ENCODE measurements around the gene COL15A1.

Gene COL15A1

DNA sequence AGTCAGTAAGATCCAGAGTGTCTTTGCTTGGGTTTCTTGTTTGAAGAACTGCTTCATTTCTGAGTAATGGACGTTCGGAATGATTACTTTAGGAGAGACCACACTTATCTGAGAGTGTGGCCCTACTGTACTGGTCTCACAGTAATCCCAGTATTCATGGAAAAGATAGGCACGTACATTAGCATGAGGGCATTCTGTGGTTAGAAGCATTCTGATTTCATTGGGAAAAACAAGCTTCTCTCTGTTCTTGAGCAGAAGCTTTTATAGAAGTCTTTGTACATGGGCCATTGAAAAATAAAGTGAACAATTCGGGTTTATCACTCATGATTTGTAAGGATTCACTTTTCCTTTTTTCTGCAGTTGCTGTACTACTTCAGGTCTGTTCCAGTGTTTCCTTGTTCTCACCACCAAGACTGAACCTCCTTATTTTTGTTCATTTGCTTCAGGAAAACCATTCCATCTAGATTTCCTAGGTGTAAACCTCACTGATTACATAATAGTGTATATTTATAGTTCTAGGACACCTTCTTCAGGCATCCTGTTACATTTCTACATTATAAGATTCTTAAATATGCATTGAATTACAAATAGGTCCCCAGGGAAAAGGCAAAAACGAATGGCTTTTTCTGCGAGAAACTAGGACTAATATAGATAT lies 171.3 kb downstream of the COL15A1 start:
- Histone ChIP-seq H3K9me2 (replicated peaks; ENCODE audit: control insufficient read depth, low read length) (no peaks in the 10 kb centered on the region), H3K4me3 (ENCODE audit: low read length) (no peak overlapping the region), H4K20me1 (ENCODE audit: control insufficient read depth, insufficient read depth, low read depth, low read length) (no peaks in the 10 kb centered on the region), H3K4me1 (ENCODE audit: control insufficient read depth, low read length) (peaks cover 98% of the 10 kb centered on the region), H3K27me3 (ENCODE audit: control insufficient read depth, low read length) (no peaks in the 10 kb centered on the region), H3K36me3 (ENCODE audit: control insufficient read depth, low read length) (peaks cover 59% of the 10 kb centered on the region), H3K4me2 (ENCODE audit: low read length) (peak overlapping the region; percentile 53), H3K27ac (ENCODE audit: low read depth, low read length) (no peak overlapping the region), H3F3A (ENCODE audit: control insufficient read depth, insufficient read depth) (peaks cover 23% of the 10 kb centered on the region), H3K9me3 (ENCODE audit: control insufficient read depth, insufficient read depth, low read length) (no peaks in the 10 kb centered on the region), H3K79me2 (ENCODE audit: control insufficient read depth, low read length) (peaks cover 100% of the 10 kb centered on the region)
- TF ChIP-seq, protein P1, sequence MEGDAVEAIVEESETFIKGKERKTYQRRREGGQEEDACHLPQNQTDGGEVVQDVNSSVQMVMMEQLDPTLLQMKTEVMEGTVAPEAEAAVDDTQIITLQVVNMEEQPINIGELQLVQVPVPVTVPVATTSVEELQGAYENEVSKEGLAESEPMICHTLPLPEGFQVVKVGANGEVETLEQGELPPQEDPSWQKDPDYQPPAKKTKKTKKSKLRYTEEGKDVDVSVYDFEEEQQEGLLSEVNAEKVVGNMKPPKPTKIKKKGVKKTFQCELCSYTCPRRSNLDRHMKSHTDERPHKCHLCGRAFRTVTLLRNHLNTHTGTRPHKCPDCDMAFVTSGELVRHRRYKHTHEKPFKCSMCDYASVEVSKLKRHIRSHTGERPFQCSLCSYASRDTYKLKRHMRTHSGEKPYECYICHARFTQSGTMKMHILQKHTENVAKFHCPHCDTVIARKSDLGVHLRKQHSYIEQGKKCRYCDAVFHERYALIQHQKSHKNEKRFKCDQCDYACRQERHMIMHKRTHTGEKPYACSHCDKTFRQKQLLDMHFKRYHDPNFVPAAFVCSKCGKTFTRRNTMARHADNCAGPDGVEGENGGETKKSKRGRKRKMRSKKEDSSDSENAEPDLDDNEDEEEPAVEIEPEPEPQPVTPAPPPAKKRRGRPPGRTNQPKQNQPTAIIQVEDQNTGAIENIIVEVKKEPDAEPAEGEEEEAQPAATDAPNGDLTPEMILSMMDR (IDR thresholded peaks at IDR 0.05; ENCODE audit: low read depth, low read length, poor library complexity, severe bottlenecking), result no peak
- no peak for TF ChIP-seq EZH2phosphoT487 (IDR thresholded peaks at IDR 0.05; ENCODE audit: borderline replicate concordance, low read length)

DNA sequence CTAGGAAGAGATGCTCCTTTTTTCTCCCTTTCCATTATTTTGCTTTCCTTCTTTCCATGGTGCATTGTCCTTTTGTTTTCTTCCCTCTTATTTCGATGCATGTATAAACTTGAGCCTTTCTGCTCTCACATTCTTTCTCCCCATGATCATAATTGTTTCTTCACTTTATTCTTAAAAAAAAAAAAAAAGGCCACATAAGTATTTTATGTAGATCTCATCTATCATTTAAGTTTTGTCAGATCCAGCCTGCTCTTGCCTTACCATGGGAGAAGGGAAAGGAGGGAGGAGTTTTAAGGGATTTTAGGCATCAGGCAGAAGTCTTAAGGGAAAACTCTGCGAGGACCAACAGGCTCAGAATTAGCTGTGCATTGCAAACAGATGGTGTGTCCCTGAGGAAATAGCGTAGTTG lies 172.3 kb downstream of the COL15A1 start:
- Histone ChIP-seq H3K27ac (ENCODE audit: low read depth, low read length) (no peak overlapping the region), H3K9me3 (ENCODE audit: control insufficient read depth, insufficient read depth, low read length) (no peaks in the 10 kb centered on the region), H4K20me1 (ENCODE audit: control insufficient read depth, insufficient read depth, low read depth, low read length) (no peaks in the 10 kb centered on the region), H3K27me3 (ENCODE audit: control insufficient read depth, low read length) (no peaks in the 10 kb centered on the region), H3K4me2 (ENCODE audit: low read length) (0 out of 2 replicates have a peak overlapping the region, but pooled peaks have one; percentile 9), H3K4me3 (ENCODE audit: low read length) (no peak overlapping the region), H3F3A (ENCODE audit: control insufficient read depth, insufficient read depth) (peaks cover 29% of the 10 kb centered on the region), H3K36me3 (ENCODE audit: control insufficient read depth, low read length) (peaks cover 58% of the 10 kb centered on the region), H3K9me2 (replicated peaks; ENCODE audit: control insufficient read depth, low read length) (no peaks in the 10 kb centered on the region), H3K4me1 (ENCODE audit: control insufficient read depth, low read length) (peaks cover 98% of the 10 kb centered on the region), H3K79me2 (ENCODE audit: control insufficient read depth, low read length) (peaks cover 97% of the 10 kb centered on the region)
- TF ChIP-seq, protein P1 (IDR thresholded peaks at IDR 0.05; ENCODE audit: low read depth, low read length, poor library complexity, severe bottlenecking), result no peak
- TF ChIP-seq EZH2phosphoT487 (IDR thresholded peaks at IDR 0.05; ENCODE audit: borderline replicate concordance, low read length), result no peak

DNA sequence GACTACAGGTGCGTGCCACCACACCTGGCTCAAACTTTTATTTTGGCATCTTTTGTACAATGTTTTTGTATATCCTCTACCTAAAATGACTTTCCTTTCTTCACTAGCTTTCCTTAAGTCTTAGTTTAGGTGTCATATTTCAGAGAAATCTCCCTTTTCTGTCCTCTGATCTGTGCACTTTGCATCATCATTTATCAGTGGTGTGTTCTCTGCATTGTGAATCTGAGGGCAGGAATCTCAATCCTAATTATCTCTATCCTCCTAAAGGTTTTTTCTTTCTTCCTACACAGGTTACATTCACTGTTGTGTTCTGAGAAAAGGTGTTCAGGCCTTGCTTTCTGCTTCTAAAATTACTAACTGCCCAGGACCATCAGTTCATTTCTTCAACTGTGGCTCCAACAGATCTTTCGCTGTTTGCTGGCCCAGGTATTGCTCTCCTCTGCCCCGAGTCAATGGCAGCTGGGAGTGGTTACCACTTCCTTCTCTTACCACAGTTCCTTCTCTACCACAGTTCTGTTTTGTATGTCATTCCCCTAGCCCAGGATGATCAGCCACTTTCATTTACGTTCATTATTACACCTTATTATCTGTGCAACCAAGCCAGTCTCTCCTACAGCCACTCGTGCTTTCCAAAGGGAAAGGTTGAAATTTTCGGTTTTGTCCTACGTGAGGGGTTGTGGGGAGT lies 175.2 kb downstream of the COL15A1 start:
- no peaks in the 10 kb centered on the region for H4K20me1 ChIP-seq (ENCODE audit: control insufficient read depth, insufficient read depth, low read depth, low read length)
- H3K9me2 ChIP-seq (replicated peaks; ENCODE audit: control insufficient read depth, low read length), result no peaks in the 10 kb centered on the region
- peaks cover 29% of the 10 kb centered on the region for H3F3A ChIP-seq (ENCODE audit: control insufficient read depth, insufficient read depth)
- H3K9me3 ChIP-seq (ENCODE audit: control insufficient read depth, insufficient read depth, low read length), result no peaks in the 10 kb centered on the region
- peak overlapping the region; percentile 69 for H3K4me3 ChIP-seq (ENCODE audit: low read length)
- no peaks in the 10 kb centered on the region for H3K27me3 ChIP-seq (ENCODE audit: control insufficient read depth, low read length)
- H3K36me3 ChIP-seq (ENCODE audit: control insufficient read depth, low read length), result peaks cover 50% of the 10 kb centered on the region
- peaks cover 97% of the 10 kb centered on the region for H3K79me2 ChIP-seq (ENCODE audit: control insufficient read depth, low read length)
- H3K27ac ChIP-seq (ENCODE audit: low read depth, low read length), result peak overlapping the region; percentile 100
- peaks cover 98% of the 10 kb centered on the region for H3K4me1 ChIP-seq (ENCODE audit: control insufficient read depth, low read length)
- peak overlapping the region; percentile 86 for H3K4me2 ChIP-seq (ENCODE audit: low read length)
- no peak for TF ChIP-seq EZH2phosphoT487 (IDR thresholded peaks at IDR 0.05; ENCODE audit: borderline replicate concordance, low read length)
- TF ChIP-seq, protein P1 (IDR thresholded peaks at IDR 0.05; ENCODE audit: low read depth, low read length, poor library complexity, severe bottlenecking), result no peak
